HG03442 (cell line): ENCODE data around the gene CDK5R2.

Experiments used
- ATAC-seq: cut with Tn5 transposase; IDR thresholded peaks from one replicate; pipeline ENCODE4 v1.9.1; 2021; ENCODE audit warnings: mild to moderate bottlenecking, moderate library complexity; ENCODE audit not compliant: unreplicated experiment

The CDK5R2 gene

GRCh38 chr2:219001577-219002394 is 42.3 kb downstream of the CDK5R2 start:
- ATAC-seq: no peak

- peak; percentile 28 for ATAC-seq
These were observed 43.2 kb downstream of the CDK5R2 start for GRCh38 chr2:219002395-219003266.

- no peak for ATAC-seq
These were observed 43.8 kb downstream of the CDK5R2 start for GRCh38 chr2:219003267-219003634.

- no peak for ATAC-seq
These were observed 44.5 kb downstream of the CDK5R2 start for GRCh38 chr2:219003979-219004378.

GRCh38 chr2:219009294-219009693 is 49.8 kb downstream of the CDK5R2 start:
- ATAC-seq: no peak

- ATAC-seq: no peak
These were observed 50.8 kb downstream of the CDK5R2 start for GRCh38 chr2:219010162-219010756.

- ATAC-seq: no peak
These were observed 51.4 kb downstream of the CDK5R2 start for GRCh38 chr2:219010873-219011272.
